ENCODE data around the gene FMN1. TPM values are rescaled to one million over a fixed set of nuclear protein-coding genes. Genes with fewer than 3 reads are reported as not detected.

FMN1 gene
- total and polyA plus RNA-seq, 5 donors from 2014 or later: 0.32 to 8.9 (median 0.36) TPM; not detected in 2

DNA sequence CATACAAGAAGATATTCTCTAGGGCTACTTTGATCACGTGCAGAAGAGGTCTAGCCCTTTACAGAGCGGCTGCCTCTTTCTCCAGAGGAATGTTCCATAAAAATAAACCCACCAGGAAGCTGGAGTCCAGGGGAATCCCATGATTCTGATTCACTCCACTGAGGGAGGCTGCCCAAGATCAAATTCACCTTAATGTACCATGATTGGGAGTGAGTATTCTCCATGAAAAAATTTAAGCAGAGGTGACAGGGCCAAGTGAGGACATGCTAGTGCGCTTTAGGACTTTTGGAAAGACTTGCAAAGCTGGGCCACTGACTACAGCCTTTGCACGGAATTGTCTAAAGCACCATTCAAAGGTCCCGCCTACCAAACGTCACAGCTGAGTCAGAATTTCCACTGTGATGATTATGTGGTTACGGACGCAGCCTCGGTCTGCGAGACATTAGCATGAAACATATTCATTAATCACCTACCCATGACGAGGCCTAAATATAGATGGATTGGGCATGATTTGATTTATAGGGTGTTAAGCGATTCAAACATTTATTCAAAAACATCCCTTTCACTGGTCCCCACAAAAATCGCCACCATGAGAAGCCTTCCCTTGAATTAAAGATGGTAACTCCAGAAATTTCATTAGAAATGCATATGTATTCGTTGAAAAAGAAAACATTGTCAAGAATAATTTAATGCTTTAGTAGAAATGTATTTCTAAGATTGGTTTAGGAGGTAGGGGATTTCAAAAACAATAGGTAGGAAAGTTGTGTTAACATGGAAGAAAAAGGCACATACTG is 324.1 kb downstream of the FMN1 start:
- no peak overlapping the region for H3K4me3 Mint-ChIP-seq
- no peaks in the 10 kb centered on the region for H3K9me3 Mint-ChIP-seq
- H3K9me3 ChIP-seq (ENCODE audit: control insufficient read depth in 2 of 2, low read length in 2 of 2): no peaks in the 10 kb centered on the region
- no peak overlapping the region for H3K27ac ChIP-seq (ENCODE audit: insufficient read depth, low read length, poor library complexity, severe bottlenecking)
- DNase-seq (no peak), ATAC-seq (ENCODE audit: low read depth in 2 of 2) (no peak)
- H3K36me3 ChIP-seq (ENCODE audit: control insufficient read depth, insufficient read depth, low read length): no peaks in the 10 kb centered on the region
- H3K27me3 Mint-ChIP-seq: peaks cover 8% of the 10 kb centered on the region
- no peak overlapping the region for H3K4me3 ChIP-seq (ENCODE audit: low read depth, low read length)
- H3K36me3 Mint-ChIP-seq: no peaks in the 10 kb centered on the region
- no peaks in the 10 kb centered on the region for H3K4me1 Mint-ChIP-seq
- no peak overlapping the region for H3K27ac Mint-ChIP-seq
- no peaks in the 10 kb centered on the region for H3K4me1 ChIP-seq (ENCODE audit: control insufficient read depth, insufficient read depth, low read length, poor library complexity, severe bottlenecking)
- no peaks in the 10 kb centered on the region for H3K27me3 ChIP-seq (ENCODE audit: control insufficient read depth, insufficient read depth, low read length)

- Mint-ChIP-seq H3K4me1 (peaks cover 0 to 3% (median 0%) of the 10 kb centered on the region in 4 donors), H3K27ac (no peak overlapping the region), H3K4me3 (no peak overlapping the region), H3K9me3 (no peaks in the 10 kb centered on the region), H3K27me3 (peaks cover 8% of the 10 kb centered on the region), H3K36me3 (no peaks in the 10 kb centered on the region)
- ATAC-seq (ENCODE audit: low read depth in 2 of 2) (no peak), DNase-seq (no peak)
- Histone ChIP-seq H3K27ac (ENCODE audit: insufficient read depth, low read length, poor library complexity, severe bottlenecking) (no peak overlapping the region), H3K9me3 (ENCODE audit: control insufficient read depth in 2 of 2, low read length in 2 of 2) (no peaks in the 10 kb centered on the region), H3K27me3 (ENCODE audit: control insufficient read depth, insufficient read depth, low read length) (no peaks in the 10 kb centered on the region), H3K4me1 (ENCODE audit: control insufficient read depth, insufficient read depth, low read length, poor library complexity, severe bottlenecking) (no peaks in the 10 kb centered on the region), H3K4me3 (ENCODE audit: low read depth, low read length) (no peak overlapping the region), H3K36me3 (ENCODE audit: control insufficient read depth, insufficient read depth, low read length) (no peaks in the 10 kb centered on the region)
These were observed 324.7 kb downstream of the FMN1 start for GRCh38 chr15:32869776-32870175.

DNA sequence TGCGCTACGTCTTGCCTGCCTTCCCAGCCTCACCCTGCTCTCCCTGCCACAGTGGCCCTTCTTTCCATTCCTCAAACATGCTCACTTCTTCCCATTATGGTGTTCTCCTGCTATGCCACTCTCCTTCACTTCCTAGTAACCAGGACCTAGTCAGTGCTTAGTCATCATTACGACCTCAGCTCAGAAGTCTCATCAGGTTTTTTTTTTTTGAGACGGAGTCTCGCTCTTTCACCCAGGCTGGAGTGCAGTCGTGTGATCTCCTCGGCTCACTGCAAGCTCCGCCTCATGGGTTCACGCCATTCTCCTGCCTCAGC is 327.2 kb downstream of the FMN1 start:
- DNase-seq: no peak
- Histone ChIP-seq H3K27ac (ENCODE audit: insufficient read depth, low read length, poor library complexity, severe bottlenecking) (no peak overlapping the region), H3K9me3 (ENCODE audit: control insufficient read depth in 2 of 2, low read length in 2 of 2) (no peaks in the 10 kb centered on the region), H3K4me3 (ENCODE audit: low read depth, low read length) (no peak overlapping the region), H3K4me1 (ENCODE audit: control insufficient read depth, insufficient read depth, low read length, poor library complexity, severe bottlenecking) (no peaks in the 10 kb centered on the region), H3K36me3 (ENCODE audit: control insufficient read depth, insufficient read depth, low read length) (no peaks in the 10 kb centered on the region), H3K27me3 (ENCODE audit: control insufficient read depth, insufficient read depth, low read length) (no peaks in the 10 kb centered on the region)
- Mint-ChIP-seq H3K27ac (no peak overlapping the region), H3K4me1 (peaks cover 0 to 5% (median 0%) of the 10 kb centered on the region in 4 donors), H3K4me3 (no peak overlapping the region), H3K27me3 (peaks cover 4% of the 10 kb centered on the region), H3K36me3 (no peaks in the 10 kb centered on the region), H3K9me3 (no peaks in the 10 kb centered on the region)
- no peak for ATAC-seq (ENCODE audit: low read depth in 2 of 2)

DNA sequence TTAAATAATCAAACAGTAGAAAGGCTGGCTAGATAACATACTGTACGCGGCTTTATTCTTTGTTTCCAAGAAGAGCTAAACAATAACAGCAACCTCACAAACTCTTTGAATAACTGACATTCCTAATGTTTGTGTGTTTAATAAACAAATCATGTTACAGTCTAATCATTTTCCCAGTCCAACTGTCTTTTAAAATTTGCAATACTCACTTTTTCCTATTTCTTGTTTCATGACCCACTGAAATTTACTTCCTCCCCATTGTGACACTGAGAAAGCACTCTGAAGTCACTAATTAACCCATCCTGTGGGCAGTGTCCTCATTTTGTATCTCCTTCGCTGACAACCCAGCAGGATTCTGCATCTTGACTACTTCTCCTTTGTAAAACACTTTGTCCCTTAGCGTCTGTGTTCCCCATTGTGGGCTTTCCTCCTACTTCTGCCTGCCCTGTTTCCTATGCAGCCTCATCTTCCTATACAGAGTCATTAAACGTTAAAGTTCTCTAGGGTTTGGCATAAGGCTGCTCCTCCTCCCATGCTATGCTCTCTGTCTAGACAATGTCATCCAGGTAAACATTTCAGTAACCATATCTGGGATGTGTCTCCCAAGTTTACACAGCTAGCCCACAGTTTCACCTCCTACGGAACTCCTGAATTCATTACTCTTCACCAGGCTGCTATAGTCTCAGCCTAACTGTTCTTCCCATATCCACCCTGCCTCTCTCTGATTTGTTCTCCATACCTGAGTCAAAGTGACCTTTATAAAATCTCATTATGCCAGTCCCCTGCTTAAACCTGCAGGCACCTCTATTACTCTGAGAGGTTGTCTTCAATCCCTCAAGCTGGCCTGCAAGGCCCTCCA is 327.8 kb downstream of the FMN1 start:
- peaks cover 0 to 5% (median 0%) of the 10 kb centered on the region in 4 donors for H3K4me1 Mint-ChIP-seq
- no peak overlapping the region for H3K4me3 ChIP-seq (ENCODE audit: low read depth, low read length)
- no peaks in the 10 kb centered on the region for H3K36me3 ChIP-seq (ENCODE audit: control insufficient read depth, insufficient read depth, low read length)
- H3K27me3 Mint-ChIP-seq: peaks cover 4% of the 10 kb centered on the region
- H3K36me3 Mint-ChIP-seq: no peaks in the 10 kb centered on the region
- no peaks in the 10 kb centered on the region for H3K9me3 Mint-ChIP-seq
- no peaks in the 10 kb centered on the region for H3K27me3 ChIP-seq (ENCODE audit: control insufficient read depth, insufficient read depth, low read length)
- no peak overlapping the region for H3K27ac ChIP-seq (ENCODE audit: insufficient read depth, low read length, poor library complexity, severe bottlenecking)
- no peaks in the 10 kb centered on the region for H3K4me1 ChIP-seq (ENCODE audit: control insufficient read depth, insufficient read depth, low read length, poor library complexity, severe bottlenecking)
- H3K4me3 Mint-ChIP-seq: no peak overlapping the region
- ATAC-seq (ENCODE audit: low read depth in 2 of 2) (no peak), DNase-seq (no peak)
- no peak overlapping the region for H3K27ac Mint-ChIP-seq
- H3K9me3 ChIP-seq (ENCODE audit: control insufficient read depth in 2 of 2, low read length in 2 of 2): no peaks in the 10 kb centered on the region

DNA sequence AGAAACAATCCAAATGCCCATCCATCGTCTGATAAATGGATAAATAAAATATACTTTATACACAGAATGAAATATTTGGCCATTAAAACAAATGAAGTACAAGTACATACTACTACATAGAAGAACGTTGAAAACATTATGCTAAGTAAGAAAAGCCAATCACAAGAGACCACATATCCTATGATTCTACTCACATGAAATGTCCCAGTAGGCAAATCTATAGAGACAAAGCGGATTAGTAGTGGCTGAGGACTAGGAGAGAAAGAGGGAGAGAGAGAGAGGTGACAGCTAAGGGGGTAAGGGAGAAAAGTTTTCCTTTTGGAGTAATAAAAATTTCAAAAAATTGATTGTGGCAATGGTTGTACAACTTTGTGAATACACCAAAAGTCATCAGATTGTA is 329.7 kb downstream of the FMN1 start:
- Mint-ChIP-seq H3K4me3 (no peak overlapping the region), H3K36me3 (no peaks in the 10 kb centered on the region), H3K9me3 (peaks cover 0 to under 1% (median 0%) of the 10 kb centered on the region in 7 donors), H3K4me1 (peaks cover 0 to 5% (median 0%) of the 10 kb centered on the region in 4 donors), H3K27ac (no peak overlapping the region), H3K27me3 (peaks cover 4% of the 10 kb centered on the region)
- ATAC-seq (ENCODE audit: low read depth in 2 of 2): no peak
- H3K27ac ChIP-seq (ENCODE audit: insufficient read depth, low read length, poor library complexity, severe bottlenecking): no peak overlapping the region
- H3K4me1 ChIP-seq (ENCODE audit: control insufficient read depth, insufficient read depth, low read length, poor library complexity, severe bottlenecking): no peaks in the 10 kb centered on the region
- no peaks in the 10 kb centered on the region for H3K36me3 ChIP-seq (ENCODE audit: control insufficient read depth, insufficient read depth, low read length)
- H3K4me3 ChIP-seq (ENCODE audit: low read depth, low read length): no peak overlapping the region
- no peak for DNase-seq
- H3K27me3 ChIP-seq (ENCODE audit: control insufficient read depth, insufficient read depth, low read length): no peaks in the 10 kb centered on the region
- H3K9me3 ChIP-seq (ENCODE audit: control insufficient read depth in 2 of 2, low read length in 2 of 2): no peaks in the 10 kb centered on the region

GRCh38 chr15:32864051-32864450 is 330.5 kb downstream of the FMN1 start:
- ATAC-seq (ENCODE audit: low read depth in 2 of 2): no peak
- Mint-ChIP-seq H3K9me3 (peaks cover 0 to 1% (median 0%) of the 10 kb centered on the region in 7 donors), H3K4me3 (no peak overlapping the region), H3K4me1 (peaks cover 0 to 5% (median 0%) of the 10 kb centered on the region in 4 donors), H3K27ac (no peak overlapping the region), H3K36me3 (no peaks in the 10 kb centered on the region), H3K27me3 (peaks cover 7% of the 10 kb centered on the region)
- no peaks in the 10 kb centered on the region for H3K36me3 ChIP-seq (ENCODE audit: control insufficient read depth, insufficient read depth, low read length)
- H3K4me3 ChIP-seq (ENCODE audit: low read depth, low read length): no peak overlapping the region
- H3K27ac ChIP-seq (ENCODE audit: insufficient read depth, low read length, poor library complexity, severe bottlenecking): no peak overlapping the region
- DNase-seq: no peak
- H3K4me1 ChIP-seq (ENCODE audit: control insufficient read depth, insufficient read depth, low read length, poor library complexity, severe bottlenecking): no peaks in the 10 kb centered on the region
- no peaks in the 10 kb centered on the region for H3K27me3 ChIP-seq (ENCODE audit: control insufficient read depth, insufficient read depth, low read length)
- no peaks in the 10 kb centered on the region for H3K9me3 ChIP-seq (ENCODE audit: control insufficient read depth in 2 of 2, low read length in 2 of 2)

DNA sequence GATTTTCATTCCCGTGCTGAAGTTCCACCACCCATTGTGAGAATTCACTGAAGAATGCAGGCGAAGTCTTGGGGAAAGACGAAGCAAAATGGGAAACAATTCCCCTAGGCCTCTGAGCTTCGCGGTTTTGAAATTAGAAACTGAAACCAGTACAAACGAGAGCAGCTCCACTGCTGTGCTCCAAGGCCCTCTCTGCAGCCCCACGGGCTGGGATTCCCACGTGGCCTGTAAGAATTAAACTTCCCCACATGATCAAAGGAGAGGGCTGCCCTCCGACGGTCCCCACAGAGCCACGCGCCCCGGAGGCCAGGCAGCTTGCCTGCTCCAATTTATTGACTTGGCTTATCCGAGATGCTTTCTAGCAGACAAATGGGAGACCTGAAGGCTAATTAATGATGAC is 332.8 kb downstream of the FMN1 start:
- no peak overlapping the region for H3K27ac ChIP-seq (ENCODE audit: insufficient read depth, low read length, poor library complexity, severe bottlenecking)
- Mint-ChIP-seq H3K27ac (no peak overlapping the region), H3K4me1 (peaks cover 0 to 5% (median 0%) of the 10 kb centered on the region in 4 donors), H3K27me3 (peaks cover 7% of the 10 kb centered on the region), H3K4me3 (no peak overlapping the region), H3K9me3 (peaks cover 0 to 2% (median 0%) of the 10 kb centered on the region in 7 donors), H3K36me3 (no peaks in the 10 kb centered on the region)
- H3K27me3 ChIP-seq (ENCODE audit: control insufficient read depth, insufficient read depth, low read length): no peaks in the 10 kb centered on the region
- ATAC-seq (ENCODE audit: low read depth in 2 of 2) (no peak), DNase-seq (no peak)
- H3K36me3 ChIP-seq (ENCODE audit: control insufficient read depth, insufficient read depth, low read length): peaks cover 2% of the 10 kb centered on the region
- no peaks in the 10 kb centered on the region for H3K4me1 ChIP-seq (ENCODE audit: control insufficient read depth, insufficient read depth, low read length, poor library complexity, severe bottlenecking)
- H3K9me3 ChIP-seq (ENCODE audit: control insufficient read depth in 2 of 2, low read length in 2 of 2): no peaks in the 10 kb centered on the region
- no peak overlapping the region for H3K4me3 ChIP-seq (ENCODE audit: low read depth, low read length)

All from CD4-positive, CD25-positive, alpha-beta regulatory T cell (primary cell).